Measurements from ENCODE around the gene PKD2L1.
A peak's percentile ranks its signal among the peaks of the same experiment; 100 is the strongest.

PKD2L1 gene

GRCh38 chr10:100355086-100355485 lies 25.1 kb upstream of the PKD2L1 start:
- DNase-seq, result no peak

- no peak for DNase-seq
Measured at GRCh38 chr10:100353770-100354485, 23.9 kb upstream of the PKD2L1 start.

- DNase-seq, result no peak
Measured at GRCh38 chr10:100350914-100351485, 21.0 kb upstream of the PKD2L1 start.

GRCh38 chr10:100349672-100350071 lies 19.6 kb upstream of the PKD2L1 start:
- no peak for DNase-seq

GRCh38 chr10:100349087-100349486 lies 19.1 kb upstream of the PKD2L1 start:
- DNase-seq, result no peak

GRCh38 chr10:100348389-100348927 lies 18.4 kb upstream of the PKD2L1 start:
- DNase-seq, result no peak

GRCh38 chr10:100347568-100348195 lies 17.7 kb upstream of the PKD2L1 start:
- DNase-seq, result no peak

GRCh38 chr10:100346765-100347567 lies 16.9 kb upstream of the PKD2L1 start, which contains the start of gene SCD:
Gene SCD (plus strand): TSS chr10:100347233. CDS start chr10:100347505, 272 bp downstream.
- DNase-seq, result peak; percentile 90

- DNase-seq, result peak; percentile 77
Measured at GRCh38 chr10:100346351-100346764, 16.3 kb upstream of the PKD2L1 start.

GRCh38 chr10:100345570-100346330 lies 15.7 kb upstream of the PKD2L1 start:
- no peak for DNase-seq

- no peak for DNase-seq
Measured at GRCh38 chr10:100344241-100344788, 14.3 kb upstream of the PKD2L1 start.

- DNase-seq, result no peak
Measured at GRCh38 chr10:100342627-100342972, 12.6 kb upstream of the PKD2L1 start.

GRCh38 chr10:100341953-100342626 lies 12.1 kb upstream of the PKD2L1 start:
- peak; percentile 42 for DNase-seq

GRCh38 chr10:100340948-100341847 lies 11.2 kb upstream of the PKD2L1 start:
- no peak for DNase-seq

GRCh38 chr10:100339236-100339635 lies 9.2 kb upstream of the PKD2L1 start:
- DNase-seq, result no peak

GRCh38 chr10:100338434-100339036 lies 8.5 kb upstream of the PKD2L1 start:
- peak; percentile 79 for DNase-seq

GRCh38 chr10:100334762-100335161 lies 4.7 kb upstream of the PKD2L1 start:
- DNase-seq, result no peak

GRCh38 chr10:100333661-100334440 lies 3.8 kb upstream of the PKD2L1 start:
- DNase-seq, result no peak

- DNase-seq, result no peak
Measured at GRCh38 chr10:100333106-100333505, 3.1 kb upstream of the PKD2L1 start.

Measured in stimulated activated CD4-positive, alpha-beta T cell treated with anti-CD3 and anti-CD28 coated beads, Interleukin-1b, Interleukin-23, amount 100 ng/mL, for 48 hours (primary cell).